Liver (tissue), 9 donors: ENCODE results near the gene PYGM. TPM values are rescaled to one million over a fixed set of nuclear protein-coding genes. Genes with fewer than 3 reads are reported as not detected.

Experiments used
- DNase-seq: peaks from one replicate; pipeline ENCODE4 v3.0.0-alpha.2; 2017; ENCODE audit warnings: low spot score
- H3K27ac ChIP-seq, 2 donors: one replicate each; pipeline ENCODE4 v1.7.0; 2013; ENCODE audit warnings: inconsistent platforms in 2 of 2, low read length in 2 of 2, control low read depth in 1 of 2, low read depth in 1 of 2, mild to moderate bottlenecking in 1 of 2
- H3K27me3 ChIP-seq, 4 donors: one replicate each; pipeline versions ENCODE4 v1.6.1 to v1.7.0; 2013; ENCODE audit warnings: low read length in 3 of 4, inconsistent platforms in 1 of 4, mild to moderate bottlenecking in 1 of 4, moderate library complexity in 1 of 4; ENCODE audit not compliant: control insufficient read depth in 4 of 4, insufficient read depth in 4 of 4
- H3K36me3 ChIP-seq, 4 donors: one replicate each; pipeline versions ENCODE4 v1.6.1 to v1.7.0; 2013; ENCODE audit warnings: low read length in 3 of 4, mild to moderate bottlenecking in 3 of 4, low read depth in 1 of 4, moderate library complexity in 1 of 4; ENCODE audit not compliant: control insufficient read depth in 4 of 4, insufficient read depth in 3 of 4
- H3K4me1 ChIP-seq, 4 donors: one replicate each; pipeline versions ENCODE4 v1.6.1 to v1.7.0; 2013; ENCODE audit warnings: low read length in 3 of 4, mild to moderate bottlenecking in 3 of 4, moderate library complexity in 1 of 4; ENCODE audit not compliant: control insufficient read depth in 4 of 4, insufficient read depth in 4 of 4
- H3K4me3 ChIP-seq, 3 donors: one replicate each; pipeline versions ENCODE4 v1.6.1 to v1.7.0; 2013; ENCODE audit warnings: low read length in 3 of 3, control low read depth in 1 of 3, low read depth in 1 of 3, mild to moderate bottlenecking in 1 of 3
- H3K9ac ChIP-seq, 2 donors: one replicate each; pipeline ENCODE4 v1.7.0; 2013; ENCODE audit warnings: low read length in 2 of 2, mild to moderate bottlenecking in 2 of 2, moderate library complexity in 2 of 2, control low read depth in 1 of 2, low read depth in 1 of 2
- H3K9me3 ChIP-seq, 4 donors: one replicate each; pipeline versions ENCODE4 v1.6.1 to v1.7.0; 2013; ENCODE audit warnings: low read length in 3 of 4; ENCODE audit not compliant: control insufficient read depth in 4 of 4
- EGR1 ChIP-seq, 2 donors: IDR thresholded peaks; 2 replicates each; pipeline ENCODE4 v1.6.1; 2016 to 2018; ENCODE audit warnings: antibody characterized with exemption in 2 of 2, low read depth in 2 of 2
- FOXA1 ChIP-seq: IDR thresholded peaks from 2 replicates; pipeline ENCODE4 v1.6.1; 2016; ENCODE audit warnings: antibody characterized with exemption
- FOXA2 ChIP-seq: IDR thresholded peaks from 2 replicates; pipeline ENCODE4 v1.6.1; 2016; ENCODE audit warnings: antibody characterized with exemption
- GABPA ChIP-seq, 2 donors: IDR thresholded peaks in 1 of 2; conservative IDR thresholded peaks in 1 of 2; 2 replicates each; pipeline ENCODE4 v1.6.1; 2016; ENCODE audit warnings: antibody characterized with exemption in 2 of 2, mild to moderate bottlenecking in 1 of 2, moderate library complexity in 1 of 2
- HNF4A ChIP-seq, 2 donors: conservative IDR thresholded peaks; 2 replicates each; pipeline ENCODE4 v1.6.1; 2016; ENCODE audit warnings: antibody characterized with exemption in 2 of 2, mild to moderate bottlenecking in 2 of 2
- HNF4G ChIP-seq: IDR thresholded peaks from 2 replicates; pipeline ENCODE4 v1.6.1; 2016; ENCODE audit warnings: antibody characterized with exemption
- JUND ChIP-seq, 2 donors: IDR thresholded peaks; 2 replicates each; pipeline ENCODE4 v1.6.1; 2016; ENCODE audit warnings: antibody characterized with exemption in 2 of 2
- NR2F2 ChIP-seq: IDR thresholded peaks from 2 replicates; pipeline ENCODE4 v1.6.1; 2016; ENCODE audit warnings: antibody characterized with exemption
- RAD21 ChIP-seq, 2 donors: IDR thresholded peaks; 2 replicates each; pipeline ENCODE4 v1.6.1; 2016; ENCODE audit warnings: antibody characterized with exemption in 2 of 2, mild to moderate bottlenecking in 2 of 2
- RXRA ChIP-seq, 2 donors: IDR thresholded peaks; 2 replicates each; pipeline ENCODE4 v1.6.1; 2017 to 2018; ENCODE audit warnings: antibody characterized with exemption in 2 of 2, mild to moderate bottlenecking in 1 of 2
- SP1 ChIP-seq: IDR thresholded peaks from 2 replicates; pipeline ENCODE4 v1.6.1; 2018; ENCODE audit warnings: antibody characterized with exemption, mild to moderate bottlenecking
- TAF1 ChIP-seq: conservative IDR thresholded peaks from 2 replicates; pipeline ENCODE4 v1.6.1; 2016; ENCODE audit warnings: antibody characterized with exemption, mild to moderate bottlenecking
- YY1 ChIP-seq: IDR thresholded peaks from 2 replicates; pipeline ENCODE4 v1.6.1; 2016; ENCODE audit warnings: antibody characterized with exemption, mild to moderate bottlenecking
- WGBS: extraction: QIAGEN DNeasy Blood & Tissue Kit; methylation state at CpG from one replicate; pipeline ENCODE4 v1.1.7; 2013; 5-methylcytosine and 5-hydroxymethylcytosine counted together
- polyA plus RNA-seq, 2 donors: library from polyadenylated mRNA; stranded (reverse) in 1 of 2; unstranded in 1 of 2; fragments of 200-250 nt in 1 of 2; fragments of >200 nt in 1 of 2; fragmentation: Nextera tagmentation in 1 of 2; extraction: Ambion mirVana in 1 of 2; gene quantifications; one replicate each; pipeline versions ENCODE4 v1.2.1 to v1.2.3, GENCODE V29; 2013 to 2015
- total RNA-seq, 2 donors: library from RNA; depleted of rRNA; stranded (reverse); fragments of >200 nt; gene quantifications; one replicate each; pipeline ENCODE4 v1.2.3, GENCODE V29; 2014
- TF ChIP-seq, protein P1 (sequence below): IDR thresholded peaks from 2 replicates; pipeline ENCODE4 v1.6.1; 2016; ENCODE audit warnings: antibody characterized with exemption
- TF ChIP-seq, protein P2 (sequence below): IDR thresholded peaks from 2 replicates; pipeline ENCODE4 v1.6.1; 2016; ENCODE audit warnings: antibody characterized with exemption
- TF ChIP-seq, protein P3 (sequence below): fragments of 150-350 bp; IDR thresholded peaks from 2 replicates; pipeline ENCODE4 v1.5.1; 2017; ENCODE audit warnings: improper control_type of control experiment, low read depth, low read length; ENCODE audit not compliant: missing input control
- donor health status: healthy.
- donor health status: healthy.
- donor health status: healthy.
- donor health status: healthy.
- donor health status: healthy.

PYGM gene
- total and polyA plus RNA-seq, 4 donors: 0.23 to 1.3 (median 0.29) TPM

DNA sequence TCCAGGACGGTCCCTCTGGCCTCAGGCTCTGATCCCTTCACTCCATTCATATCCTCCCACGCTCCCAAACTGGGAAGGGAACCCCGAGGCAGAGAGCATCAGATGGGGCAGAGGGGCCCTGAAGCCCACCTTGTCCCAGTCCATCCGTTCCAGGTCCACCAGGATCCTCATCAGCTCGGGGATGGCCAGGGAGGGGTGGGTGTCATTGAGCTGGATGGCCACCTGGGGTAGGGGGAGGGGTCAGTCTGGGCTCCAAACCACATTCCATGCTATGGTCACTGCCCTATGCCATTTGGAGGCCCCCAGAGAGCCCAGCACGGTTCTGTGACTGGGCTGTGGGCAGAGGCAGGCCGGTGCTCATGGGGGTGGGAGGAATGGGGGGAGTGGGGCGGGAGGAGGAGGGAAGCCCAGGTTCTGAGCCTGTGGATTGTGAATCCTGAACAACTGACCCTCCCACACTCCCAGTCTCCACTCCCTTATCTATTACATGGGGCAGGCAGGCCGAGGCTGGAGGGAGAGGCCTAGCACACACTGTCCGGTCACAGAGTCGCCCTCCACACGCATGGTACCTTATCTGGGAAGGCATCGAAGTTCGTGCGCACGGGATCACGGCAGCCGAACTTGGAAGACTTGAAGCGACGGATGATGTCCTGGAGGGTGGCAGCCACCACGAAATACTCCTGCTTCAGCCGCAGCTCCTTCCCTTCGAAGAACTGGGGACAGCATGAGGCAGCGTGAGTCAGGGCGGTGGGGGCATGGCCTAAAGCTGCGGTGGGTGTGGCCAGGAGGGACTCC lies 5.5 kb downstream of the PYGM start:
- no peak for DNase-seq
- no peaks in the 10 kb centered on the region for H3K9me3 ChIP-seq
- no peak overlapping the region for H3K4me3 ChIP-seq
- TF ChIP-seq JUND (IDR thresholded peaks at IDR 0.05) (no peak), NR2F2 (no peak), FOXA2 (no peak), YY1 (no peak), HNF4G (no peak), EGR1 (IDR thresholded peaks at IDR 0.05; ENCODE audit: low read depth in 2 of 2) (no peak), FOXA1 (no peak), SP1 (no peak), GABPA (IDR thresholded peaks at IDR 0.05 in 1 of 2, conservative IDR thresholded peaks at IDR 0.05 in 1 of 2) (no peak), HNF4A (conservative IDR thresholded peaks at IDR 0.05) (no peak), RXRA (IDR thresholded peaks at IDR 0.05) (no peak), RAD21 (IDR thresholded peaks at IDR 0.05) (no peak)
- TF ChIP-seq, protein P1, sequence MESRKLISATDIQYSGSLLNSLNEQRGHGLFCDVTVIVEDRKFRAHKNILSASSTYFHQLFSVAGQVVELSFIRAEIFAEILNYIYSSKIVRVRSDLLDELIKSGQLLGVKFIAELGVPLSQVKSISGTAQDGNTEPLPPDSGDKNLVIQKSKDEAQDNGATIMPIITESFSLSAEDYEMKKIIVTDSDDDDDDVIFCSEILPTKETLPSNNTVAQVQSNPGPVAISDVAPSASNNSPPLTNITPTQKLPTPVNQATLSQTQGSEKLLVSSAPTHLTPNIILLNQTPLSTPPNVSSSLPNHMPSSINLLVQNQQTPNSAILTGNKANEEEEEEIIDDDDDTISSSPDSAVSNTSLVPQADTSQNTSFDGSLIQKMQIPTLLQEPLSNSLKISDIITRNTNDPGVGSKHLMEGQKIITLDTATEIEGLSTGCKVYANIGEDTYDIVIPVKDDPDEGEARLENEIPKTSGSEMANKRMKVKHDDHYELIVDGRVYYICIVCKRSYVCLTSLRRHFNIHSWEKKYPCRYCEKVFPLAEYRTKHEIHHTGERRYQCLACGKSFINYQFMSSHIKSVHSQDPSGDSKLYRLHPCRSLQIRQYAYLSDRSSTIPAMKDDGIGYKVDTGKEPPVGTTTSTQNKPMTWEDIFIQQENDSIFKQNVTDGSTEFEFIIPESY: no peak
- TF ChIP-seq, protein P2, sequence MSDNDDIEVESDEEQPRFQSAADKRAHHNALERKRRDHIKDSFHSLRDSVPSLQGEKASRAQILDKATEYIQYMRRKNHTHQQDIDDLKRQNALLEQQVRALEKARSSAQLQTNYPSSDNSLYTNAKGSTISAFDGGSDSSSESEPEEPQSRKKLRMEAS: no peak
- no peaks in the 10 kb centered on the region for H3K36me3 ChIP-seq
- H3K27ac ChIP-seq: no peak overlapping the region
- no peaks in the 10 kb centered on the region for H3K27me3 ChIP-seq
- 91% methylated on average over 26 of the region's 26 CpGs for whole genome bisulfite sequencing
- H3K4me1 ChIP-seq: no peaks in the 10 kb centered on the region
- H3K9ac ChIP-seq: no peak overlapping the region

DNA sequence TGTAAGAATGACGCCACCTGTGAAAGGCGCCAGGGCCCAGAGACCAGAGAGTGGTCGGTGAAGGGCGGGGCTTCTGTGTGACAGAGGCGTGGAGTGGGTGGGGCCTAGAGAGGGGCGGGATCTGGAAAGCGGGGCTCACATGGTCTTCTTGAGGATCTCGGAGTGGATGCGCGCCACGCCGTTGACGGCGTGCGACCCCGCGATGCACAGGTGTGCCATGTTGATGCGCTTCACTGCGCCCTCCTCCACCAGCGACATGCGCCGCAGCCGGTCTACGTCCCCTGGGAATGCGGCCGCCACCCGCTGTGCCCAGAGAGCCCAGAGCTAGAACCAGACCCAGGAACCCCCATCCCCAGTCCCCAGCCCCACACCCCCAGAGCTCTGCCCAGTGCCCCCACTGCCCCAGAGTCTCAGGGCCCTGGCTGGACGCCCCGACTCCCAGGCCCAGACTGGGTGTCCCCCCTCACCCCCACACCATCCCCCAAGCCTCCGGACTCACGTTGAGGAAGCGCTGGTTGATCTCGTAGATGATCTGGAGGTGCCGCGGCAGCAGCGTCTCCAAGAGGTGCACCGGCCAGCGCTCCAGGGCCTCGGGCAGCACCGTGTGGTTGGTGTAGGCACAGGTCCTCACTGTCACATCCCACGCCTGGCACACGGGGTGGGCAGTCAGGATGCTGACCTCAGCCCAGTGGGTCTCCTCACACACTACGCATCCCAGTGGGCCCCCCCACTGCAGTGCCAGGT lies 6.2 kb downstream of the PYGM start:
- Histone ChIP-seq H3K27me3 (no peaks in the 10 kb centered on the region), H3K9ac (no peak overlapping the region), H3K36me3 (no peaks in the 10 kb centered on the region), H3K9me3 (no peaks in the 10 kb centered on the region), H3K27ac (no peak overlapping the region), H3K4me3 (no peak overlapping the region), H3K4me1 (no peaks in the 10 kb centered on the region)
- no peak for TF ChIP-seq YY1
- TF ChIP-seq TAF1: no peak
- TF ChIP-seq EGR1 (IDR thresholded peaks at IDR 0.05; ENCODE audit: low read depth in 2 of 2): no peak
- TF ChIP-seq GABPA (IDR thresholded peaks at IDR 0.05 in 1 of 2, conservative IDR thresholded peaks at IDR 0.05 in 1 of 2): no peak
- TF ChIP-seq NR2F2: no peak
- no peak for TF ChIP-seq SP1
- no peak for DNase-seq
- 96% methylated on average over 43 of the region's 43 CpGs for WGBS

DNA sequence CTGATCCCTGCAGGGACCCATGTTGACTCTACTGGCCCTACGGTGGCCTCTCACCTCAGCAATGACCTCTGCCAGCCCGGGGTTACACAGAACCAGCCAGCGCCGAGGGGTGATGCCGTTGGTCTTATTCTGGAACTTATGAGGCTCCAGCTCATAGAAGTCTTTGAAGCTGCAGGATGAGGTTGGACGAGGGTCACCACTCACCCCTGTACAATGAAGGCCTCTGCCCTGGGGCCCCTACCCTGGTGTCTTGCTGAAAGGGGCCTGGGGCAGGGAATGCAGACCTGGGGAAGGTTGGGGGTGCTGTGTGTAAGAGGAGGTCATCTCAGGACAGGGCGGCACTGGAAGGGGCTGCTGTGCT lies 6.8 kb downstream of the PYGM start:
- no peak overlapping the region for H3K9ac ChIP-seq
- H3K27ac ChIP-seq: no peak overlapping the region
- H3K4me3 ChIP-seq: no peak overlapping the region
- no peaks in the 10 kb centered on the region for H3K36me3 ChIP-seq
- H3K9me3 ChIP-seq: no peaks in the 10 kb centered on the region
- H3K4me1 ChIP-seq: no peaks in the 10 kb centered on the region
- WGBS: 89% methylated on average over 7 of the region's 7 CpGs
- DNase-seq: no peak
- TF ChIP-seq EGR1 (IDR thresholded peaks at IDR 0.05; ENCODE audit: low read depth in 2 of 2) (no peak), RXRA (IDR thresholded peaks at IDR 0.05) (no peak), TAF1 (no peak), FOXA1 (no peak), NR2F2 (no peak), FOXA2 (no peak)
- TF ChIP-seq, protein P3, sequence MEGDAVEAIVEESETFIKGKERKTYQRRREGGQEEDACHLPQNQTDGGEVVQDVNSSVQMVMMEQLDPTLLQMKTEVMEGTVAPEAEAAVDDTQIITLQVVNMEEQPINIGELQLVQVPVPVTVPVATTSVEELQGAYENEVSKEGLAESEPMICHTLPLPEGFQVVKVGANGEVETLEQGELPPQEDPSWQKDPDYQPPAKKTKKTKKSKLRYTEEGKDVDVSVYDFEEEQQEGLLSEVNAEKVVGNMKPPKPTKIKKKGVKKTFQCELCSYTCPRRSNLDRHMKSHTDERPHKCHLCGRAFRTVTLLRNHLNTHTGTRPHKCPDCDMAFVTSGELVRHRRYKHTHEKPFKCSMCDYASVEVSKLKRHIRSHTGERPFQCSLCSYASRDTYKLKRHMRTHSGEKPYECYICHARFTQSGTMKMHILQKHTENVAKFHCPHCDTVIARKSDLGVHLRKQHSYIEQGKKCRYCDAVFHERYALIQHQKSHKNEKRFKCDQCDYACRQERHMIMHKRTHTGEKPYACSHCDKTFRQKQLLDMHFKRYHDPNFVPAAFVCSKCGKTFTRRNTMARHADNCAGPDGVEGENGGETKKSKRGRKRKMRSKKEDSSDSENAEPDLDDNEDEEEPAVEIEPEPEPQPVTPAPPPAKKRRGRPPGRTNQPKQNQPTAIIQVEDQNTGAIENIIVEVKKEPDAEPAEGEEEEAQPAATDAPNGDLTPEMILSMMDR: no peak
- H3K27me3 ChIP-seq: no peaks in the 10 kb centered on the region
